ENCODE results near the gene PKN2.
"Not testable (repeated sequence)": the region's sequence is repeated elsewhere in the genome, so short reads cannot be mapped to it uniquely, and the experiment has no call there.

PKN2 gene

DNA sequence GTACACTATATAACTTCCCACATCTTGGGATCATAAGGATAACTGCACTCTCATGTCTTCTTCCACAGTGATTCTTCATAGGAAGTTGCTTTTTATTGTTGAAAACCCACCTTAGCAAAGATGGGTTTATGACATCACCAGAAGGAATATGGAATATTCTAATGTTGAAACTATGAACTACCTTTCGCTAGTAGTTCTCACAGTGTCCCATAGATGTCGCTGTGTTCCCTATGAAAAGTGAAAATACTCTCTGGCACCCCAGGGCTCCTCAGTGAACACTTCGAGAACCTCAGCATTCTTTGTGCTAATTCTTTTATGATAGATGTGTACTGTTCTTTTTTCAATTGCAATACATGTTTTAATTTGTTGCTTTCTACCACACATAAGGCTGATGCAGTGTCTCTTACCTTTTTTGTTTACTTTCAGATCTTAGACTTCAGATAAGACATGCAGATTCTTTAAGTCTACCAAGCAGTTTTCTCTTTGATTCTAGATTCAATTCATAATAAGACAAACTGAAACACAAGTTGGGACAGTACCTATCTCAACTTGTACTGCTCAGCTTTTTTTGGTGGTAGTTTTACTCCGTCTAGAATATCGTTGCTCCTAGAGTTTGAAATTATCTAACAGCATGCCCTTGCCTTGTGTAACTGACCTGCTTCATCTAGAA, 116.4 kb downstream of the PKN2 start:
- no peak for DNase-seq

GRCh38 chr1:88801575-88802208, 117.6 kb downstream of the PKN2 start:
- peak; percentile 2 for DNase-seq

DNA sequence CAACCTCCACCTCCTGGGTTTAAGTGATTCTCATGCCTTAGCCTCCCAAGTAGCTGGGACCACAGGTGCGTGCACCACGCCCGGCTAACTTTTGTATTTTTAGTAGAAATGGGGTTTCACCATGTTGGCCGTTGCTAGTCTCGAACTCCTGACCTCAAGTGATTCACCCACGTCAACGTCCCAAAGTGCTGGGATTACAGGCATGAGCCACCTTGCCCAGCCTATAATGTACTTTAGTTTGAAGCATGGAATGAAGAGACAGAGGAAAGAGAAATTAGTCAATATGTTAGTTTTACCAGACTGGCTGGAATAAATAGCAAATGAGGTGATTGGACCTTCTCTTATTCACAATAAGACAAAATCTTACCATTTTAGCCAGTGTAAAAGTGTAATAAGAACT, 118.3 kb downstream of the PKN2 start:
- no peak for DNase-seq

DNA sequence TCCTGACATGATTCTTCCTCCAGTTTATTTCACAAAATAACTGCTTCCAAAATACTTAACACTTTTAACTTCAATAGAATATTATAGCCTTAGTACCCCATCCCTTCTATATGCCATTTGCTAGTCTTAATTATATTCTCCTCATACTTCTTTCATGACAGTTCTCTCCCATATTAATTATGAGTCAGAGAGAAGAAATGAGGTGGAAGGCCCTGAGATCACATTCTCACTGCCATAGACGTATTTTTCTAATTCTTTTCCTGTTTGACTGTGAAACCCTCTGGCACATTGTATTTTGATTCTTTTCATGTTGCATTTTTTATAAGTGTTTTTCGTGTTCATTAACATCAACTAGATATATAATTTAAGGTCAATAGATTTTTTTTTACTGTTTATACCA, 118.9 kb downstream of the PKN2 start:
- DNase-seq: no peak

GRCh38 chr1:88803444-88803843, 119.4 kb downstream of the PKN2 start:
- no peak for DNase-seq

DNA sequence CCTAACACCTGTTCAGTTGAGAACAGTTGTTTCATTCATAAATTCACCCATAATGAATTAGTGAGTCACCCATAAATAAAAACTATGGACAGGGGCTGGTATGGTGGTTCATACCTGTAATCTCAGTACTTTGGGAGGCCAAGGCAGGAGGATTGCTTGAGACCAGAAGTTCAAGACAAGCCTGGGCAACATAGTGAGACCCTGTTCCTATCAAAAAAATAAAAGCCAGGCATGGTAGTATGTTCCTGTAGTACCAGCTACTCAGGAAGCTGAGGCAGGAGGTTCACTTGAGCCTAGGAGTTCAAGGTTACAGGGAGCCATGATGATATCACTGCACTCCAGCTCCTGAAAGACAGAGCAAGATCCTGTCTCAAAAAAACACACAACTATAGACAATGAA, 128.3 kb downstream of the PKN2 start:
- no peak for DNase-seq

DNA sequence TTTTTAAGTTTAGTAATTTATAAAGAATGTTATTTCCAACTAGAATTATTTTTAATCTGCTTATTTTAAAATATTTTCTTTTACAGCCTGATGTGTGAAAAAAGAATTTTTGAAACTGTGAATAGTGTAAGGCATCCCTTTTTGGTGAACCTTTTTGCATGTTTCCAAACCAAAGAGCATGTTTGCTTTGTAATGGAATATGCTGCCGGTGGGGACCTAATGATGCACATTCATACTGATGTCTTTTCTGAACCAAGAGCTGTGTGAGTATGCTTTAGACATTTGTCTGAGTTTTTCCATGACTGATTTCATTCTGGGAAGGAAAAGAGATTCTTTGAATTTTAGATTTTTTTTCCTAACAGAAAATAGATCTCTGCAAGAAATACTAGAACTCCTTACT, 129.4 kb downstream of the PKN2 start:
- DNase-seq: no peak

DNA sequence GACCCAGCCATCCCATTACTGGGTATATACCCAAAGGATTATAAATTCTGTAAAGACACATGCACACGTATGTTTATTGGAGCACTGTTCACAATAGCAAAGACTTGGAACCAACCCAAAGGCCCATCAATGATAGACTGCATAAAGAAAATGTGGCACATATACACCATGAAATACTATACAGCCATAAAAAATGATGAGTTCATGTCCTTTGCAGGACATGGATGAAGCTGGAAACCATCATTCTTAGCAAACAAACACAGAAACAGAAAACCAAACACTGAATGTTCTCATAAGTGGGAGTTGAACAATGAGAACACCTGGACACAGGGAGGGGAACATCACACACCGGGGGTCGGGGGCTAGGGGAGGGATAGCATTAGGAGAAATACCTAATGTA, 135.6 kb downstream of the PKN2 start:
- not testable (repeated sequence) for DNase-seq

GRCh38 chr1:88825721-88826120, 141.6 kb downstream of the PKN2 start:
- DNase-seq: no peak

- DNase-seq: no peak
These were observed 163.6 kb downstream of the PKN2 start for GRCh38 chr1:88847643-88848042.

GRCh38 chr1:88851303-88852063, 167.4 kb downstream of the PKN2 start:
- no peak for DNase-seq

DNA sequence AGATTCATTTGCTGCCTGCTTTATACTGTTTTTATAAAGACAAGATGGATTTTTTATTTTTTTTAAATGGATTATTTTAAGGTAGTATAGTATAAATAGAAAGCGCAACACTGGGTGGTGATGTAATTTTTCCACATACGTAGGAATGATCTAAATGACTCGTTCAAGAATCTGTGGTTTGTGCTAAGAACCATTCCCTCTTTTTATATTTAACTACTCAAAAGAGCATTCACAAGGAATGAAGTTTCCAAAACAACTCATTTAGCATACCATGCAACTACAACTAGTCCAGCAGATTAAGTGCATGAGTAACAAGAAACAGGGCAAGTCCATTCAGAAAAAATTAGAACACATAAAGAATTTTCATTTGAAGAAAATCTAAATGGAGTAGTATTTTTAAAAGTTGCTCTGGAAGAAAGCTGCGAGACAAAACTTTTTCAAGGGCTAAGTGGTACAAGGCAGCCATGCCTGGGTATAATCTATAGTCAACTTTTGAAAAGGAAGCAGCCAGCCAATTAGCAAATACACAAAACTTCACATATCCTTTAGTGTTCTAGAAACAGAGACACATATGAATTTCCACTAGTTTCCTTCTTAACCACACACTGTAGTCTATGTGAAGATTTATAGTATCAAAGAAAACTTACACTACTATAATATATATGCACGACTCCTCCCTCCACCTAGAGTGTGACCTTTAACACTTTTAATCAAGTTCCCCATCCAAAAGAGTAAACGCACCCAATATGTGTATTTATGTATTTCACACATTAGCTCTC, 183.9 kb downstream of the PKN2 start:
- DNase-seq: no peak

- DNase-seq: not testable (repeated sequence)
These were observed 185.6 kb downstream of the PKN2 start for GRCh38 chr1:88869644-88870043.

GRCh38 chr1:88873737-88874349, 189.8 kb downstream of the PKN2 start:
- DNase-seq: no peak

DNA sequence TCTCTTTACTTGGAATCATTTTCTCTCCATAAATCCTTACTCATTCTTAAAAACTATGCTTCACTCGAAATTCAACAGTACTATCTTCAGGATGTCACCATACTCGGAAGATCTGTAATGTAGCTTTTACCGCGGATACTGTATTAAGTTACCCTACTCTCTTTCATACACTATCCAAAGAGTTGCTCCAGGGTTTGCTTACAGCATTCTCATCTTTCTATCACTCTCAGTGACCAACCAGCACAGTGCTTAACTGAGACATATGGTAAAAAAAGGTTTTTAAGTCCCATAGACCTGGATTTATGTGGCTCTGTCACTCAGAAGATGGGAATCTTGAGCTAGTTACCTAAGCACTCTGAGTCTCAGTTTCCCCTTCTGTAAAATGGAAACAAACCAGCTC, 191.5 kb downstream of the PKN2 start:
- no peak for DNase-seq

DNA sequence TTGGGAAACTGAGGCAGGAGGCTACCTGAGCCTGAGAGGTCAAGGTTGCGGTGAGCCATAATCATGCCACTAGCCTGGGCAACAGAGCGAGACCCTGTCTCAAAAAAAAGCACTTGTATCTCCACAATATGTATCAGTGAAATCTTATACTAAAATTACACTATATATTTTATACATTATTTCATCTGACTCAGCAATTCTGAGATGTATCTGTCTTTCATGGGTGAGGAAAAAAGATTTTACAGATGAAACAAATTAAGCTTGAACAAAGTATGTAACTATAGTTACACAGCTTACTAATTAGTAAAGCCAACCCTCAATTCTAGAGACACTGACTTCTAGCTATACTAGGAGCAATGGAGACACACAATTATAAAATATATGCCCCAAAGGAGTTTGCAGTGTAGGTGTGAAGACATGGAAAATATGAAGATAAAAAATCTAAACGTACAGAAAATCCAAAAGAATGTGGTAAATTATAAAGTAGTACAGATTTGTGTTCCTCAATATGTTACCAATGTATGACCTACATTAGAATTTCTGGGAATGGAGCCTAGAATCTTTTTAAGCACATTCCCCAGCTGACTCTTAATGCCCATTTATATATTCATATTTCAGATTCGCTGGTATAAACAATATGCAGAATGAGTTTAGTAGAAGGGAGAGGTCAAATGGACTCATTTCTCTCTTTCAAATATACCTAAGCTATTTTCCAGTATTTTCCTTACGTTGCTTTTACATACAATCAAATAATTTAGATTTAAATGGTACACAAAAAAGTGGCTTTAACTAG, 192.7 kb downstream of the PKN2 start:
- DNase-seq: no peak

DNA sequence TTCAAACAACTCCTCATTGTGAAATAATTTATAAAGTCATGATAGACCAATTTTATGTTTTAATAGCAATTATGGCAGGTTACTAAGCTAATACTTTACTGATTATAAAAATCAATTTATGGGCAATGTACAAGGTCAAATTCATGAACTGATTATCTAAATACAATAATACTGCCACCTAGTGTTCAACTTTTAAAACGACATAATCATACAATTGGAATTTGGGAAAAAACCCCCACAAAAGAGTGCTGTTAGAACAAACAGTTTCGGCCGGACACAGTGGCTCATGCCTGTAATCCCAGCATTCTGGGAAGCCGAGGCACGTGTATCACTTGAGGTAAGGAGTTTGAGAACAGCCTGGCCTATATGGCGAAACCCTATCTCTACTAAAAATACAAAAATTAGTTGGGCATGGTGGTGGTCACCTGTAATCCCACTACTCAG, 193.3 kb downstream of the PKN2 start:
- DNase-seq: no peak

DNA sequence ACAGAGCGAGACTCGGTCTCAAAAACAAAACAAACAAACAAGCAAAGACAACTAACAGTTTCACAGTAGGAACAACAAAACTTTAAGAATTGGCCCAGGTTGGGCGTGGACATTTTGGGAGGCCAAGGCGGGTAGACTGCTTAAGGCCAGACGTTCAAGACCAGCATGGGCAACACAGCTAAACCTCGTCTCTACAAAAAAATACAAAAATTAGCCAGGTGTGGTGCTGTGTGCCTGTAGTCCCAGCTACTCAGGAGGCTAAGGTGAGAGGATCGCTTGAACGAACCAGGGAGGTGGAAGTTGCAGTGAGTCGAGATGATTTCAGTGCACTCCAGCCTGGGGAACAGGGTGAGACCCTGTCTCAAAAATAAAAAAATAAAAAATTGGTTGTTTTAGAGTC, 193.8 kb downstream of the PKN2 start:
- DNase-seq: no peak

GRCh38 chr1:88878731-88879130, 194.7 kb downstream of the PKN2 start:
- no peak for DNase-seq

- DNase-seq: not testable (repeated sequence)
These were observed 196.6 kb downstream of the PKN2 start for GRCh38 chr1:88880717-88881116.

- no peak for DNase-seq
These were observed 199.1 kb downstream of the PKN2 start for GRCh38 chr1:88883156-88883555.
